ENCODE data around the gene ZNF8. TPM values are rescaled to one million over a fixed set of nuclear protein-coding genes. Genes with fewer than 3 reads are reported as not detected.

The ZNF8 gene
- total and polyA plus RNA-seq, 10 donors = 0.91 to 10.7 (median 7.4) TPM

GRCh38 chr19:58277748-58278540 lies 811 bp upstream of the ZNF8 start:
- H3K27me3 ChIP-seq (replicated peaks in 1 of 7) = no peaks in the 10 kb centered on the region
- peak overlapping the region; percentile 79 to 93 (median 90) for H3K27ac ChIP-seq
- intact Hi-C loops (cut with DNase I; ENCODE audit: low total_unique reads) = no loop called here
- peaks cover 8 to 46% (median 23%) of the 10 kb centered on the region in 6 donors for H3K4me1 ChIP-seq
- H3K4me3 ChIP-seq = peak overlapping the region; percentile 61 to 98 (median 87)
- TF ChIP-seq POLR2AphosphoS5 (IDR thresholded peaks at IDR 0.05) (no peak), CTCF (IDR thresholded peaks at IDR 0.05 in 8 of 11, conservative IDR thresholded peaks at IDR 0.05 in 3 of 11) (no peak), POLR2A (IDR thresholded peaks at IDR 0.05) (no peak)
- WGBS, 5 donors = 44 to 47% (median 45%) methylated on average over 25 of the region's 25 CpGs
- H3K36me3 ChIP-seq = peaks cover 0 to 38% (median 25%) of the 10 kb centered on the region in 6 donors
- H3K9me3 ChIP-seq = peaks cover 2 to 61% (median 45%) of the 10 kb centered on the region in 8 donors
- no peak for DNase-seq

GRCh38 chr19:58279042-58279924 lies 528 bp downstream of the ZNF8 start:
- peak overlapping the region; percentile 70 to 98 (median 87) for H3K4me3 ChIP-seq
- WGBS, 5 donors = 2 to 6% (median 5%) methylated on average over 40 to 60 of the region's 60 CpGs
- peaks cover 0 to 60% (median 33%) of the 10 kb centered on the region in 8 donors for H3K9me3 ChIP-seq
- H3K27me3 ChIP-seq (replicated peaks in 1 of 7) = no peaks in the 10 kb centered on the region
- intact Hi-C loops (cut with DNase I; ENCODE audit: low total_unique reads) = no loop called here
- TF ChIP-seq POLR2AphosphoS5 (IDR thresholded peaks at IDR 0.05) = no peak
- TF ChIP-seq POLR2A (IDR thresholded peaks at IDR 0.05) = peak in 1 of 3 donors; percentile 37
- DNase-seq = no peak
- peak overlapping the region; percentile 82 to 93 (median 90) for H3K27ac ChIP-seq
- H3K36me3 ChIP-seq = peaks cover 0 to 38% (median 16%) of the 10 kb centered on the region in 6 donors
- peaks cover 8 to 46% (median 23%) of the 10 kb centered on the region in 6 donors for H3K4me1 ChIP-seq

- TF ChIP-seq POLR2A (IDR thresholded peaks at IDR 0.05) (no peak), POLR2AphosphoS5 (IDR thresholded peaks at IDR 0.05) (no peak), CTCF (IDR thresholded peaks at IDR 0.05 in 8 of 11, conservative IDR thresholded peaks at IDR 0.05 in 3 of 11) (no peak)
- peaks cover 0 to 38% (median 14%) of the 10 kb centered on the region in 6 donors for H3K36me3 ChIP-seq
- H3K27ac ChIP-seq = peak overlapping the region in 2 of 8 donors; percentile 91 to 93
- H3K9me3 ChIP-seq = peaks cover 0 to 60% (median 30%) of the 10 kb centered on the region in 8 donors
- 74 to 85% (median 82%) methylated on average over 4 of the region's 4 CpGs for WGBS, 5 donors
- intact Hi-C loops (cut with DNase I; ENCODE audit: low total_unique reads) = no loop called here
- DNase-seq = no peak
- H3K4me3 ChIP-seq = peak overlapping the region in 7 of 8 donors; percentile 81 to 98 (median 88)
- peaks cover 8 to 46% (median 23%) of the 10 kb centered on the region in 6 donors for H3K4me1 ChIP-seq
- no peaks in the 10 kb centered on the region for H3K27me3 ChIP-seq (replicated peaks in 1 of 7)
These were observed 1.2 kb downstream of the ZNF8 start for GRCh38 chr19:58279925-58280316.

GRCh38 chr19:58284199-58284598 lies 5.4 kb downstream of the ZNF8 start:
- TF ChIP-seq POLR2A (IDR thresholded peaks at IDR 0.05) = no peak
- no peak for TF ChIP-seq POLR2AphosphoS5 (IDR thresholded peaks at IDR 0.05)
- TF ChIP-seq CTCF (IDR thresholded peaks at IDR 0.05 in 8 of 11, conservative IDR thresholded peaks at IDR 0.05 in 3 of 11) = no peak
- H3K9me3 ChIP-seq = peaks cover 0 to 51% (median 7%) of the 10 kb centered on the region in 8 donors
- no peak overlapping the region for H3K27ac ChIP-seq
- no peak overlapping the region for H3K4me3 ChIP-seq
- DNase-seq = no peak
- peaks cover 0 to 67% (median 42%) of the 10 kb centered on the region in 6 donors for H3K36me3 ChIP-seq
- intact Hi-C loops (cut with DNase I; ENCODE audit: low total_unique reads) = no loop called here
- peaks cover 4 to 28% (median 13%) of the 10 kb centered on the region in 6 donors for H3K4me1 ChIP-seq
- WGBS, 5 donors = 92 to 99% (median 95%) methylated on average over 7 of the region's 7 CpGs
- no peaks in the 10 kb centered on the region for H3K27me3 ChIP-seq (replicated peaks in 1 of 7)
